Kidney epithelial cell (primary cell): ENCODE data around the gene DCHS2. TPM values are rescaled to one million over a fixed set of nuclear protein-coding genes. Genes with fewer than 3 reads are reported as not detected.

Experiments
- DNase-seq: peaks from one replicate; pipeline ENCODE4 v3.0.0-alpha.2; 2010; ENCODE audit warnings: low read depth
- H3K27me3 ChIP-seq: 2 replicates; pipeline ENCODE4 v1.6.0; 2011; ENCODE audit warnings: low read length; ENCODE audit not compliant: control insufficient read depth, insufficient read depth
- H3K36me3 ChIP-seq: 2 replicates; pipeline ENCODE4 v1.5.1; 2011; ENCODE audit warnings: low read length; ENCODE audit not compliant: control insufficient read depth, insufficient read depth
- H3K4me3 ChIP-seq: 2 replicates; pipeline ENCODE4 v1.5.1; 2011; ENCODE audit warnings: low read depth, mild to moderate bottlenecking, control low read depth, low read length
- total RNA-seq: library from RNA; depleted of rRNA; stranded (reverse); fragments of >200 nt; gene quantifications from 2 replicates; pipeline ENCODE4 v1.2.3, GENCODE V29; 2015
- TF ChIP-seq, protein P1 (sequence below): IDR thresholded peaks from 2 replicates; pipeline ENCODE4 v1.5.1; 2011; ENCODE audit warnings: mild to moderate bottlenecking, moderate library complexity, low read length, control low read depth, inconsistent platforms; ENCODE audit not compliant: insufficient read depth, poor library complexity, severe bottlenecking

DCHS2 gene
- total RNA-seq, 1 donor from 2014 or later, result 0.75 TPM

DNA sequence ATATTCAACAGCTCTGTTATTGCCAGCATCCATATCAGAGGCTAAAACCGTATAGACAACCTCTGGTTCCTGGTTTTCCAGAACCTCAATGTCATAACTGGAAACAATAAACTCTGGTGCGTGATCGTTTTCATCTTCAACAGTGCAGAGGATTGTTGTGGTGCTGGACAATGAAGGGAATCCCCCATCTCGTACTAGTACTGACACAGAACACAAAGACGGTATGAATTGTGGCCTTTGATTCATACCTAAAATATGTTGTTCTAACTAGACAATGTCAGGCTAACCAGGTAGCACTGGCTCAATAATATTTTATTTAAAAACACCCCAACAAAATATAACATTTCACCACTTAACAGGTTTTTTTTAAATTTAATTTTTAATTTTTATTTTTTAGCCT is 186.9 kb downstream of the DCHS2 start:
- no peaks in the 10 kb centered on the region for H3K27me3 ChIP-seq
- TF ChIP-seq, protein P1, sequence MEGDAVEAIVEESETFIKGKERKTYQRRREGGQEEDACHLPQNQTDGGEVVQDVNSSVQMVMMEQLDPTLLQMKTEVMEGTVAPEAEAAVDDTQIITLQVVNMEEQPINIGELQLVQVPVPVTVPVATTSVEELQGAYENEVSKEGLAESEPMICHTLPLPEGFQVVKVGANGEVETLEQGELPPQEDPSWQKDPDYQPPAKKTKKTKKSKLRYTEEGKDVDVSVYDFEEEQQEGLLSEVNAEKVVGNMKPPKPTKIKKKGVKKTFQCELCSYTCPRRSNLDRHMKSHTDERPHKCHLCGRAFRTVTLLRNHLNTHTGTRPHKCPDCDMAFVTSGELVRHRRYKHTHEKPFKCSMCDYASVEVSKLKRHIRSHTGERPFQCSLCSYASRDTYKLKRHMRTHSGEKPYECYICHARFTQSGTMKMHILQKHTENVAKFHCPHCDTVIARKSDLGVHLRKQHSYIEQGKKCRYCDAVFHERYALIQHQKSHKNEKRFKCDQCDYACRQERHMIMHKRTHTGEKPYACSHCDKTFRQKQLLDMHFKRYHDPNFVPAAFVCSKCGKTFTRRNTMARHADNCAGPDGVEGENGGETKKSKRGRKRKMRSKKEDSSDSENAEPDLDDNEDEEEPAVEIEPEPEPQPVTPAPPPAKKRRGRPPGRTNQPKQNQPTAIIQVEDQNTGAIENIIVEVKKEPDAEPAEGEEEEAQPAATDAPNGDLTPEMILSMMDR, result no peak
- no peaks in the 10 kb centered on the region for H3K36me3 ChIP-seq
- no peak for DNase-seq
- H3K4me3 ChIP-seq, result no peak overlapping the region

DNA sequence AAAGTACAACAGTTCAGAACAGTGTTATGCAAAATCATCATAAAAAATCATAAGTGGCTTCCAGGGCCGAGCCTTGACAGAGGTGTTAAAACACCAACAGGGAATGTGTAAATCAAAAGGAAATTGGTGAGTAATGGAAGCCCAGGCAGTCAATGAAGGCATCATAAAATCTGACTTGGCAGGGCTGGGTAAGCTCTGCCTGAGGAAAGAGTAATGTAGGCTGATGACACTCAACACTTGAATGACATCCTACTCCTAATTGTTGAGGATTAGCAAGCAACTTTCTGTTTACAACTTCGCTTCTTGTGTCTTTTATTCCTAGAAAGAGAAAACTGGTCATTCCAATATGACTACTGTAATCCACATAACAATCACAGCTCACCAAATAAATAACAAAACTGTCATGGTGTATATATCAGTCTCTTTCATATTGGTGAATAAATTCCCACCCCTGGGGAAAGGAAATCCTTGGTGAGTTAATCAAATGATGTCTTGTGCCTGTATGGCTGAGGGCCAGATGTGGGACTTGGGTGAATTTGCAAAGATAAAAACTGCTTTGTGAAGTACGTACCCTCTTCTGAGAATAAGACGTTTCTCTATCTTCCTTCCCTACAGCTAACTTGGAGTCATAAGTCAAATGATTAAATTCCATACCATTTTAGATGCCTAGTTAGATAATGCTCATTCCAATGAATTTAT is 196.8 kb downstream of the DCHS2 start:
- TF ChIP-seq, protein P1, result no peak
- H3K36me3 ChIP-seq, result no peaks in the 10 kb centered on the region
- no peak overlapping the region for H3K4me3 ChIP-seq
- no peak for DNase-seq
- H3K27me3 ChIP-seq, result no peaks in the 10 kb centered on the region

DNA sequence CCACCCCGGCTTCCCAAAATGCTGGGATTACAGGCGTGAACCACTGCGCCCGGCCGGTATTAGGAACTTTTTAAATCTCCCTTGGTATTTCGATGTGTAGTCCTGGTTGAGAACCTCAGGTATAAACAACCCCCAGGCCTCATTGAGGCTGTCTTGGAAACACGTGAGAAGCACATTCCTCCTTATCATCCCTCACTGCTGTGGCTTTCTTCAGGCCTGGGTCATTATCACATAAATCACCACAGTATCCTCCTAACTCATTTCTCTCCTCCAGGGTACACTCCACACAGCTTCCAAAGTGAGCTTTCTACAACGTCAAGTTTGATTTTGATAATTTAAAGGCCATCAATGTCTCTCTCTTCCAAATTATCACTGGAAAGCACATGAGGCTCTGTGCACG is 198.2 kb downstream of the DCHS2 start:
- Histone ChIP-seq H3K36me3 (no peaks in the 10 kb centered on the region), H3K4me3 (no peak overlapping the region), H3K27me3 (no peaks in the 10 kb centered on the region)
- DNase-seq, result no peak
- TF ChIP-seq, protein P1, result no peak

DNA sequence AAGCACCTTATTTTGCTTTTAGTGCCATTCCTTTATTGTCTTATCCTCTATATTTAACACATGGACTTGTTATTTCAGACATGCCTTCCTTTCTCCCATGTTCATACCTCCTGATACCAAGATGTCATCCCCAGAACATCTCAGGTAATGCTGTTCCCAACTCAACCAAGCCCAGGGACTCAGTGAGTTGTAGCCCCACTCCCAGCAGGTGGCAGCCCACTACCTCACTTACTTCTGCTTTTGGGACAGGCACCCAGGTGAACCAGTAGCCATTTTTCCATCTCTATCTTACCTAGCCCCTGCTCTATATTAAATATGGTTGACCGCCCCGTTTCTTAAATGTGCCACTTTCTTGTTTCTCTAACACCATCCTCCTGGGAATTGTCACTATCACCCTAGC is 199.0 kb downstream of the DCHS2 start:
- no peaks in the 10 kb centered on the region for H3K27me3 ChIP-seq
- DNase-seq, result no peak
- H3K4me3 ChIP-seq, result no peak overlapping the region
- no peaks in the 10 kb centered on the region for H3K36me3 ChIP-seq
- TF ChIP-seq, protein P1, result no peak

DNA sequence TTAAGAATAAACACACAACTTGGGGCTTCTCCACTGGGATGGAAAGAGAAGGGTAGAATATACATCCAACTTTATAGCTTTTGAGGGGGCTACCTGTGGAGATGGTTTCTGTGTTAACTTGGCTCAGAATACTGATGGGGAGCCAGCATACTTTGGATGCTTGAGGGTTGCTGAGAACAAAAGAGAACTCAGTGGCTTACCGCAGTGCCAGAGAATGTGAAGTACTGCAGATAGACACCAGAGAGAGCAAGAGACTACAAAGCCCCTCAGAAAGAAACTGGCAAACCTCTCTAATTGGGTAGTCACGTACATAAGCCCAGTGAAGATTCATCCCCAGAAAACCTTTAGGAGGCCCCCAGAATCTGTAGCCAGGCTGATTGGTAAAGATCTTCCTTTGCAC is 214.4 kb downstream of the DCHS2 start:
- no peak for DNase-seq
- TF ChIP-seq, protein P1, result peak; percentile 10
- Histone ChIP-seq H3K4me3 (no peak overlapping the region), H3K36me3 (no peaks in the 10 kb centered on the region), H3K27me3 (no peaks in the 10 kb centered on the region)

DNA sequence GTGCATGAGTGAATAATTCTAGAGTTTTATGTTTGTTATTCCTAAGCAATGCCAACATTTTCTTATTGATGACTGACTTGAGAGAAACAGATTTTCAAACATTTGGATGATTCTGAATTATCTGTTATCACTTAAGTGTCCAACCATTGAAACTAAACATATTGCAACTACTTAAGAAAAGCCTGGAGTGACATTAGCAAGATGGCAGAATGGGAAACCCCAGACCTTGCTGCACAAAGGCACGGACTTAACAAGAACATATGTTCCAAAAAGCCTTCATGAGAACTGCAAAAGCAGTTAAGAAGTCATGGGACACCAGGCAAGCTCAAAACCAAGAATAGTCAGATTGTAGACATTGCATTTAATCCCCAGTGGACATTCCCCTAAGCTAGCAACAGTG is 215.1 kb downstream of the DCHS2 start:
- TF ChIP-seq, protein P1, result no peak
- Histone ChIP-seq H3K4me3 (no peak overlapping the region), H3K36me3 (no peaks in the 10 kb centered on the region), H3K27me3 (no peaks in the 10 kb centered on the region)
- DNase-seq, result no peak
